ENCODE data around the gene TSC22D1. TPM values are rescaled to one million over a fixed set of nuclear protein-coding genes. Genes with fewer than 3 reads are reported as not detected.
A peak's percentile ranks its signal among the peaks of the same experiment; 100 is the strongest.

Gene TSC22D1
- total RNA-seq, 4 donors from 2014 or later: 70.1 to 194 (median 152) TPM

GRCh38 chr13:44576351-44577235 lies 463 bp upstream of the TSC22D1 start:
- no peaks in the 10 kb centered on the region for H3K27me3 ChIP-seq

GRCh38 chr13:44575035-44575434 lies 1.1 kb downstream of the TSC22D1 start:
- DNase-seq: no peak
- H3K36me3 ChIP-seq: no peaks in the 10 kb centered on the region
- H3K4me3 ChIP-seq: peak overlapping the region; percentile 78 to 97 (median 93)
- H3K9me3 ChIP-seq: no peaks in the 10 kb centered on the region
- no peaks in the 10 kb centered on the region for H3K27me3 ChIP-seq
- TF ChIP-seq CTCF (IDR thresholded peaks at IDR 0.05) (no peak), POLR2A (IDR thresholded peaks at IDR 0.05) (no peak)
- H3K4me1 ChIP-seq: peaks cover 0 to 34% (median 0%) of the 10 kb centered on the region in 4 donors
- H3K27ac ChIP-seq: peak overlapping the region in 2 of 4 donors; percentile 99

More at GRCh38 chr13:44576351-44577235, 463 bp upstream of the TSC22D1 start:
- H3K4me1 ChIP-seq: peaks cover 0 to 34% (median 0%) of the 10 kb centered on the region in 4 donors
- peak overlapping the region; percentile 95 to 99 (median 98) for H3K27ac ChIP-seq
- peak in 2 of 3 donors; percentile 27 to 57 for DNase-seq
- no peaks in the 10 kb centered on the region for H3K9me3 ChIP-seq
- H3K36me3 ChIP-seq: no peaks in the 10 kb centered on the region
- peak overlapping the region; percentile 78 to 97 (median 93) for H3K4me3 ChIP-seq
- TF ChIP-seq POLR2A (IDR thresholded peaks at IDR 0.05) (no peak), CTCF (IDR thresholded peaks at IDR 0.05) (peak in 1 of 6 experiments; percentile 6)

- Histone ChIP-seq H3K9me3 (no peaks in the 10 kb centered on the region), H3K27ac (peak overlapping the region in 1 of 4 donors; percentile 10), H3K27me3 (no peaks in the 10 kb centered on the region), H3K4me1 (peaks cover 0 to 34% (median 0%) of the 10 kb centered on the region in 4 donors), H3K4me3 (peak overlapping the region in 2 of 4 donors; percentile 78 to 97), H3K36me3 (no peaks in the 10 kb centered on the region)
- TF ChIP-seq POLR2A (IDR thresholded peaks at IDR 0.05) (no peak), CTCF (IDR thresholded peaks at IDR 0.05) (no peak)
- no peak for DNase-seq
These were observed 1.7 kb downstream of the TSC22D1 start for GRCh38 chr13:44574466-44574855.

GRCh38 chr13:44573790-44574465 lies 2.2 kb downstream of the TSC22D1 start:
- DNase-seq: no peak
- Histone ChIP-seq H3K4me1 (peaks cover 0 to 34% (median 0%) of the 10 kb centered on the region in 4 donors), H3K36me3 (no peaks in the 10 kb centered on the region)

More at GRCh38 chr13:44573790-44574465, 2.2 kb downstream of the TSC22D1 start:
- peak overlapping the region in 1 of 4 donors; percentile 10 for H3K27ac ChIP-seq
- peak overlapping the region in 1 of 4 donors; percentile 78 for H3K4me3 ChIP-seq
- H3K27me3 ChIP-seq: no peaks in the 10 kb centered on the region
- no peaks in the 10 kb centered on the region for H3K9me3 ChIP-seq
- TF ChIP-seq POLR2A (IDR thresholded peaks at IDR 0.05) (no peak), CTCF (IDR thresholded peaks at IDR 0.05) (peak in 4 of 6 experiments; percentile 21 to 56 (median 53))

Measured in Peyer's patch (tissue), 4 donors.